SK-N-MC (cell line): Measurements from ENCODE around the gene KCNQ1.

Source experiments
- EZH2 ChIP-seq: fragments of 200-600 bp; sonication (generic); IDR thresholded peaks from one replicate; pipeline ENCODE4 v1.6.1; 2017; ENCODE audit warnings: antibody characterized with exemption
- POLR2AphosphoS5 ChIP-seq: IDR thresholded peaks from 2 replicates; pipeline ENCODE4 v1.6.1; 2012; ENCODE audit warnings: mild to moderate bottlenecking, low read depth, low read length, borderline replicate concordance

DNA sequence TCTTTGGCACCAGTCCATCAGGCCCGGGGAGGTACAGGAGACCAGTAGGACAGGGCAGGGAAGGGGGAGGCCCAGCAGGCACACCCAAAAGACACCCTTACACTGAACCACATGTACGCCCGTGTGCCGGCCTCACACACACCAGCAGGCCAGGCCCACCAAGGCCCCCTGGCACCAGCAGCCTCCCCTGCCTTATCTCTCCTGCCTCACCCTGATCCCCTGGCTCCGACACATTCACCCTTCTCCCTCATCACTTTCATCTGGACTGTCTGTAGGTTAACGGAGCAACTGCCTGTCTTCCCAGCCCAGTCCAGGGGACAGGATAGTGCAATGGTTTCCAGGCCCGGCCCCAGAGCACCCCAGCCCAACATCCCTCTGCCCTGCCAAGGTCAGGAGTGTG lies 435.8 kb downstream of the KCNQ1 start:
- no peak for TF ChIP-seq EZH2
- TF ChIP-seq POLR2AphosphoS5: no peak
